HepG2 (cell line): ENCODE data around the gene MS4A6E. TPM values are rescaled to one million over a fixed set of nuclear protein-coding genes. Genes with fewer than 3 reads are reported as not detected.

Experiments used
- ATAC-seq: fragments of 200-7000 bp; cut with Tn5 transposase; 3 replicates; pipeline ENCODE4 v1.9.1; 2020; ENCODE audit warnings: mild to moderate bottlenecking, moderate library complexity
- BruUV-seq: library from RNA; stranded (reverse); fragments of 400-500 nt; replicated peaks from 2 replicates; lab custom pipeline; 2021; lab: Mats Ljungman, UMichigan
- CTCF ChIA-PET: fragments of 300-600 bp; formaldehyde crosslinking; extraction: SDS; loops from one replicate; lab custom pipeline; 2021; ENCODE audit warnings: low total read pairs, inconsistent platforms, low intra/inter-chr PET ratio; lab: Yijun Ruan, JAX
- POLR2A ChIA-PET: fragments of 350-600 bp; sonication (Branson Sonifier 250); formaldehyde crosslinking; loops from one replicate; lab custom pipeline; 2020; ENCODE audit warnings: antibody characterized with exemption, inconsistent platforms; lab: Yijun Ruan, JAX
- DNase-seq: peaks from one replicate; pipeline ENCODE4 v3.0.0-alpha.2; 2015; ENCODE audit warnings: low spot score
- FAIRE-seq: peaks from 3 replicates; lab custom pipeline; 2011; peaks lifted over from hg19 to GRCh38; lab: Jason Lieb, UNC
- H2AFZ ChIP-seq: one replicate; pipeline ENCODE4 v1.6.1; 2011; ENCODE audit warnings: low read length, inconsistent platforms
- H3K27ac ChIP-seq: fragments of 300-600 bp; 3 replicates; pipeline ENCODE4 v1.8.0; 2011; ENCODE audit warnings: mixed run types, mild to moderate bottlenecking, mixed read lengths, low read length, inconsistent platforms; ENCODE audit not compliant: insufficient read depth; ENCODE audit errors: extremely low read length
- H3K27me3 ChIP-seq, 2 experiments: fragments of 200-600 bp in 1 of 2; 2 replicates in 1 of 2; 3 replicates in 1 of 2; pipeline versions ENCODE4 v1.6.0 to v1.8.0; 2011; ENCODE audit warnings: low read length in 2 of 2, mild to moderate bottlenecking in 2 of 2, moderate library complexity in 2 of 2, inconsistent platforms in 1 of 2; ENCODE audit not compliant: insufficient read depth in 2 of 2, control insufficient read depth in 1 of 2
- H3K36me3 ChIP-seq, 2 experiments: fragments of 200-600 bp in 1 of 2; replicated peaks in 1 of 2; 2 replicates in 1 of 2; 3 replicates in 1 of 2; pipeline versions ENCODE4 v1.5.1 to v1.8.0; 2011; ENCODE audit warnings: low read length in 2 of 2, inconsistent platforms in 1 of 2; ENCODE audit not compliant: insufficient read depth in 2 of 2, control insufficient read depth in 1 of 2
- H3K4me1 ChIP-seq: 2 replicates; pipeline ENCODE4 v1.5.1; 2012; ENCODE audit warnings: low read length, inconsistent platforms; ENCODE audit not compliant: insufficient read depth
- H3K4me2 ChIP-seq: 2 replicates; pipeline ENCODE4 v1.6.0; 2011; ENCODE audit warnings: low read depth, low read length, inconsistent platforms
- H3K4me3 ChIP-seq, 3 experiments: fragments of 200-600 bp in 1 of 3; sonication (generic), shearing (Covaris generic) in 1 of 3; replicated peaks in 1 of 3; 2 replicates each; pipeline ENCODE4 v1.5.1; 2011 to 2016; ENCODE audit warnings: low read length in 3 of 3, inconsistent platforms in 2 of 3, low read depth in 2 of 3, mild to moderate bottlenecking in 2 of 3, control low read depth in 1 of 3, mixed read lengths in 1 of 3; ENCODE audit not compliant: insufficient read depth in 1 of 3
- H3K79me2 ChIP-seq: one replicate; pipeline ENCODE4 v1.6.1; 2011; ENCODE audit warnings: low read length, inconsistent platforms; ENCODE audit not compliant: insufficient read depth
- H3K9ac ChIP-seq: 2 replicates; pipeline ENCODE4 v1.6.0; 2011; ENCODE audit warnings: mild to moderate bottlenecking, low read depth, low read length, inconsistent platforms; ENCODE audit not compliant: insufficient read depth
- H3K9me3 ChIP-seq: 2 replicates; pipeline ENCODE4 v1.5.1; 2012; ENCODE audit warnings: mild to moderate bottlenecking, low read length
- H4K20me1 ChIP-seq: 2 replicates; pipeline ENCODE4 v1.6.0; 2011; ENCODE audit warnings: inconsistent platforms, mild to moderate bottlenecking, low read length, moderate library complexity; ENCODE audit not compliant: insufficient read depth
- CEBPB ChIP-seq: IDR thresholded peaks from 2 replicates; pipeline ENCODE4 v1.6.1; 2011; ENCODE audit warnings: low read depth, low read length, improper control_type of control experiment, borderline replicate concordance
- MED1 ChIP-seq: sonication (generic); formaldehyde crosslinking; IDR thresholded peaks from 2 replicates; pipeline ENCODE4 v1.4.0; 2020; ENCODE audit warnings: missing genetic modification reagents
- ZNF441 ChIP-seq: sonication (generic); formaldehyde crosslinking; IDR thresholded peaks from 2 replicates; pipeline ENCODE4 v1.7.0; 2021; ENCODE audit warnings: missing genetic modification reagents, borderline replicate concordance
- ZNF451 ChIP-seq: sonication (generic); formaldehyde crosslinking; IDR thresholded peaks from 2 replicates; pipeline ENCODE4 v1.5.0; 2020; ENCODE audit warnings: mild to moderate bottlenecking, missing genetic modification reagents
- ZNF577 ChIP-seq: sonication (generic); formaldehyde crosslinking; IDR thresholded peaks from 2 replicates; pipeline ENCODE4 v1.4.0; 2020; ENCODE audit warnings: mild to moderate bottlenecking, low read depth, missing genetic modification reagents, borderline replicate concordance
- WGBS: methylation state at CpG from one replicate; pipeline ENCODE4 v1.1.6; 2017; ENCODE audit warnings: low lambda C conversion rate; 5-methylcytosine and 5-hydroxymethylcytosine counted together
- in situ Hi-C: cut with HindIII; loops from 2 replicates; pipeline ENCODE4 v1.10.0; 2017; ENCODE audit warnings: low pct_unique_long_range_greater_than_20kb; ENCODE audit not compliant: extremely low pct_ligation_motif_present
- intact Hi-C: fragments of 100-400 bp; cut with micrococcal nuclease; formaldehyde crosslinking; loops from one replicate; pipeline ENCODE4 v1.10.0; 2022; ENCODE audit not compliant: unreplicated experiment
- polyA plus RNA-seq, 8 experiments: library from polyadenylated mRNA; depleted of rRNA in 3 of 8; stranded (reverse) in 7 of 8; unstranded in 1 of 8; fragments of >200 nt; fragmentation: Illumina TruSeq in 4 of 8; extraction: Trizol in 4 of 8; gene quantifications; 2 replicates each; pipeline versions ENCODE4 v1.2.1 to v1.2.3, GENCODE V29; 2011 to 2016; ENCODE audit warnings: low read depth in 4 of 8, missing spikeins in 1 of 8, mixed read lengths in 1 of 8; ENCODE audit not compliant: insufficient read depth in 1 of 8
- total RNA-seq, 5 experiments: library from RNA; depleted of rRNA; stranded (reverse); fragments of >200 nt; fragmentation: Illumina TruSeq; extraction: Trizol; gene quantifications; 2 replicates each; pipeline ENCODE4 v1.2.3, GENCODE V29; 2016; ENCODE audit warnings: low read depth in 1 of 5
- TF ChIP-seq, protein P1 (sequence below): sonication (generic); formaldehyde crosslinking; IDR thresholded peaks from 2 replicates; pipeline ENCODE4 v1.5.0; 2020; ENCODE audit warnings: mild to moderate bottlenecking, missing genetic modification reagents
- TF ChIP-seq, protein P2 (sequence below): IDR thresholded peaks from 2 replicates; pipeline ENCODE4 v1.6.1; 2016; ENCODE audit warnings: low read depth, missing genetic modification reagents, missing compliant biosample characterization
- TF ChIP-seq, protein P3 (sequence below): IDR thresholded peaks from 2 replicates; pipeline ENCODE4 v1.6.1; 2016; ENCODE audit warnings: mild to moderate bottlenecking, missing biosample characterization, missing genetic modification reagents

The MS4A6E gene
- total and polyA plus RNA-seq, 2 of the 13 experiments (the other 11 are each of a cell fraction or from before 2014, with no cell fraction given), result not detected

DNA sequence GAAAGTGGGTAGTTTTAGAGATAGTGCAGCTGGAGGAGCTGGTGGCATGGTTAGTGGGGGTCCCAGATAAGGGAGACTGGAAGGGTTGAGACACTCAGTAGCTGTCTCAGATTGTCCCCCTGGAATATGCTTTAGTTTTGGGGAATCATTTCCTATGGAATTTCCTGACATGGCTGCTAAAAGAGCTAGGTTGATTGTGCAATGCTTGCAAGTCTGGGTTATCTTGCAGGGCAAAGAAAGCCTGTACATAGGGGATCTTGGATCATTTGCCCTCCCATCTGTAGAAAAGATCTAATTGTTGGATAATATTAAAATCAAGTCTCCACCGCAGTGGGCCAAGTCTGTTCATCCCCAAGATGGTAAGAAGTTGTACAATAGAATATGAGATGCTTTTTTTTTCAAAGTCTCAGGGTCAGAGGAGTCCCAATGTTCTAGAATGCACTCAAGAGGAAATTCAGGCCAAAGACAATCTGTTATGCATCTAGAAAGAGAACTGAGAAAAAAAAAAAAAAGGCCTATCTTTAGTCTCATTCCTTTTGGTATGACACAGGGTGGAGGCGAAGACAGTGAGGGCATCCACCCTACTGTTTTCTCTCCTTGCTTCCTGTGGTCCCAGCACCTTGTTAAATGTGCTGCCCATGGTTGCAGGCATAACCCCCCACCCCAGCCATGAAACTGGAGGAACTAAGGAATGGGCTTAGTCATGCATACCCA, 20.2 kb downstream of the MS4A6E start:
- Histone ChIP-seq H3K9ac (no peak overlapping the region), H2AFZ (no peak overlapping the region), H3K36me3 (no peaks in the 10 kb centered on the region), H4K20me1 (no peaks in the 10 kb centered on the region), H3K4me1 (no peaks in the 10 kb centered on the region), H3K27ac (no peak overlapping the region), H3K9me3 (no peaks in the 10 kb centered on the region), H3K79me2 (no peaks in the 10 kb centered on the region), H3K27me3 (peaks cover 0 to 6% of the 10 kb centered on the region in 2 experiments; a peak in 1 of 5 replicates), H3K4me2 (no peak overlapping the region), H3K4me3 (no peak overlapping the region)
- POLR2A ChIA-PET, result no interaction called here
- DNase-seq (no peak), ATAC-seq (no peak), FAIRE-seq (no peak)
- 5% methylated on average over 2 of the region's 2 CpGs for WGBS
- TF ChIP-seq ZNF451 (CRISPR knock-in tag) (no peak), CEBPB (peak; percentile 57; the same call in 1 of the 2 replicates)
- CTCF ChIA-PET, result no interaction called here
- BruUV-seq, result no TSS peak
- in situ Hi-C loops (loop anchor here (25.0 kb wide), 1 partner anchor 140 kb away; the partner anchor contains the start of gene MS4A12), intact Hi-C loops (loop anchor here (5.0 kb wide), 1 partner anchor 80 kb away; no protein-coding TSS in a partner anchor)

DNA sequence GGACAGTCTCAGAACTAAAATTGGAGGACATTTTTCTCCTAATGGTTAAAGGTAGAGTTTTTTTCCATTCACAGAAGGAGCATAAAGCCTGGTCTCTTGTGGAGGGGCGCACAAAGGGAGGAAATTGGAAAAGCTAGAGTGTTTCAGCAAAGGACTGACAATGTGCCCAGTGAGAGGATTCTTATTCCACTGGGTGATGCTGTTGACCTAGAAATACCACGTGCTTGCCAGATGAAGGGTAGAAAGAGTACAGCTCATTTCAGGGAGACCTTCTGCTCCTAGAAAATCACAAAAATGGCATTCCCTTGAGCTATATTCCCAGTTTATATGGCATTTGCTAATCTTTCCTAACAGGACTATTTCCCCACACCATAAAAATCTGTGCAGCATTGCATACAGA, 21.1 kb downstream of the MS4A6E start:
- 19% methylated on average over 2 of the region's 2 CpGs for WGBS
- Histone ChIP-seq H3K36me3 (no peaks in the 10 kb centered on the region), H3K27ac (no peak overlapping the region), H3K4me2 (no peak overlapping the region), H2AFZ (no peak overlapping the region), H3K9me3 (no peaks in the 10 kb centered on the region), H3K4me1 (no peaks in the 10 kb centered on the region), H3K27me3 (peaks cover 0 to 6% of the 10 kb centered on the region in 2 experiments; a peak in 1 of 5 replicates), H3K4me3 (no peak overlapping the region), H3K79me2 (no peaks in the 10 kb centered on the region), H4K20me1 (no peaks in the 10 kb centered on the region), H3K9ac (no peak overlapping the region)
- POLR2A ChIA-PET, result no interaction called here
- ATAC-seq (no peak), FAIRE-seq (no peak), DNase-seq (no peak)
- intact Hi-C loops, result loop anchor here (5.0 kb wide), 1 partner anchor 81 kb away; no protein-coding TSS in a partner anchor
- BruUV-seq, result no TSS peak
- in situ Hi-C loops, result loop anchor here (25.0 kb wide), 1 partner anchor 139 kb away; the partner anchor contains the start of gene MS4A12
- CTCF ChIA-PET, result no interaction called here
- TF ChIP-seq, protein P1, sequence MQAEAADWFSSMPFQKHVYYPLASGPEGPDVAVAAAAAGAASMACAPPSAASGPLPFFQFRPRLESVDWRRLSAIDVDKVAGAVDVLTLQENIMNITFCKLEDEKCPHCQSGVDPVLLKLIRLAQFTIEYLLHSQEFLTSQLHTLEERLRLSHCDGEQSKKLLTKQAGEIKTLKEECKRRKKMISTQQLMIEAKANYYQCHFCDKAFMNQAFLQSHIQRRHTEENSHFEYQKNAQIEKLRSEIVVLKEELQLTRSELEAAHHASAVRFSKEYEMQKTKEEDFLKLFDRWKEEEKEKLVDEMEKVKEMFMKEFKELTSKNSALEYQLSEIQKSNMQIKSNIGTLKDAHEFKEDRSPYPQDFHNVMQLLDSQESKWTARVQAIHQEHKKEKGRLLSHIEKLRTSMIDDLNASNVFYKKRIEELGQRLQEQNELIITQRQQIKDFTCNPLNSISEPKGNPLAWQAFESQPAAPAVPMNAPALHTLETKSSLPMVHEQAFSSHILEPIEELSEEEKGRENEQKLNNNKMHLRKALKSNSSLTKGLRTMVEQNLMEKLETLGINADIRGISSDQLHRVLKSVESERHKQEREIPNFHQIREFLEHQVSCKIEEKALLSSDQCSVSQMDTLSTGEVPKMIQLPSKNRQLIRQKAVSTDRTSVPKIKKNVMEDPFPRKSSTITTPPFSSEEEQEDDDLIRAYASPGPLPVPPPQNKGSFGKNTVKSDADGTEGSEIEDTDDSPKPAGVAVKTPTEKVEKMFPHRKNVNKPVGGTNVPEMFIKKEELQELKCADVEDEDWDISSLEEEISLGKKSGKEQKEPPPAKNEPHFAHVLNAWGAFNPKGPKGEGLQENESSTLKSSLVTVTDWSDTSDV (CRISPR knock-in tag), result no peak
- TF ChIP-seq, protein P2, sequence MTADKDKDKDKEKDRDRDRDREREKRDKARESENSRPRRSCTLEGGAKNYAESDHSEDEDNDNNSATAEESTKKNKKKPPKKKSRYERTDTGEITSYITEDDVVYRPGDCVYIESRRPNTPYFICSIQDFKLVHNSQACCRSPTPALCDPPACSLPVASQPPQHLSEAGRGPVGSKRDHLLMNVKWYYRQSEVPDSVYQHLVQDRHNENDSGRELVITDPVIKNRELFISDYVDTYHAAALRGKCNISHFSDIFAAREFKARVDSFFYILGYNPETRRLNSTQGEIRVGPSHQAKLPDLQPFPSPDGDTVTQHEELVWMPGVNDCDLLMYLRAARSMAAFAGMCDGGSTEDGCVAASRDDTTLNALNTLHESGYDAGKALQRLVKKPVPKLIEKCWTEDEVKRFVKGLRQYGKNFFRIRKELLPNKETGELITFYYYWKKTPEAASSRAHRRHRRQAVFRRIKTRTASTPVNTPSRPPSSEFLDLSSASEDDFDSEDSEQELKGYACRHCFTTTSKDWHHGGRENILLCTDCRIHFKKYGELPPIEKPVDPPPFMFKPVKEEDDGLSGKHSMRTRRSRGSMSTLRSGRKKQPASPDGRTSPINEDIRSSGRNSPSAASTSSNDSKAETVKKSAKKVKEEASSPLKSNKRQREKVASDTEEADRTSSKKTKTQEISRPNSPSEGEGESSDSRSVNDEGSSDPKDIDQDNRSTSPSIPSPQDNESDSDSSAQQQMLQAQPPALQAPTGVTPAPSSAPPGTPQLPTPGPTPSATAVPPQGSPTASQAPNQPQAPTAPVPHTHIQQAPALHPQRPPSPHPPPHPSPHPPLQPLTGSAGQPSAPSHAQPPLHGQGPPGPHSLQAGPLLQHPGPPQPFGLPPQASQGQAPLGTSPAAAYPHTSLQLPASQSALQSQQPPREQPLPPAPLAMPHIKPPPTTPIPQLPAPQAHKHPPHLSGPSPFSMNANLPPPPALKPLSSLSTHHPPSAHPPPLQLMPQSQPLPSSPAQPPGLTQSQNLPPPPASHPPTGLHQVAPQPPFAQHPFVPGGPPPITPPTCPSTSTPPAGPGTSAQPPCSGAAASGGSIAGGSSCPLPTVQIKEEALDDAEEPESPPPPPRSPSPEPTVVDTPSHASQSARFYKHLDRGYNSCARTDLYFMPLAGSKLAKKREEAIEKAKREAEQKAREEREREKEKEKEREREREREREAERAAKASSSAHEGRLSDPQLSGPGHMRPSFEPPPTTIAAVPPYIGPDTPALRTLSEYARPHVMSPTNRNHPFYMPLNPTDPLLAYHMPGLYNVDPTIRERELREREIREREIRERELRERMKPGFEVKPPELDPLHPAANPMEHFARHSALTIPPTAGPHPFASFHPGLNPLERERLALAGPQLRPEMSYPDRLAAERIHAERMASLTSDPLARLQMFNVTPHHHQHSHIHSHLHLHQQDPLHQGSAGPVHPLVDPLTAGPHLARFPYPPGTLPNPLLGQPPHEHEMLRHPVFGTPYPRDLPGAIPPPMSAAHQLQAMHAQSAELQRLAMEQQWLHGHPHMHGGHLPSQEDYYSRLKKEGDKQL (CRISPR knock-in tag), result no peak
- TF ChIP-seq, protein P3, sequence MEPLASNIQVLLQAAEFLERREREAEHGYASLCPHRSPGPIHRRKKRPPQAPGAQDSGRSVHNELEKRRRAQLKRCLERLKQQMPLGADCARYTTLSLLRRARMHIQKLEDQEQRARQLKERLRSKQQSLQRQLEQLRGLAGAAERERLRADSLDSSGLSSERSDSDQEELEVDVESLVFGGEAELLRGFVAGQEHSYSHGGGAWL (CRISPR knock-in tag), result no peak
- no peak for TF ChIP-seq ZNF577
- no peak for TF ChIP-seq MED1 (CRISPR knock-in tag)
- no peak for TF ChIP-seq ZNF441
